Stimulated activated CD8-positive, alpha-beta memory T cell treated with anti-CD3 and anti-CD28 coated beads, Interleukin-4, amount 100 ng/mL, for 4 hours (primary cell): ENCODE measurements around the gene DBR1.

Source experiments
- DNase-seq, 2 donors: peaks; one replicate each; pipeline ENCODE4 v3.0.0-alpha.2; 2020; ENCODE audit warnings: low read depth in 2 of 2, low spot score in 1 of 2

DBR1 gene

DNA sequence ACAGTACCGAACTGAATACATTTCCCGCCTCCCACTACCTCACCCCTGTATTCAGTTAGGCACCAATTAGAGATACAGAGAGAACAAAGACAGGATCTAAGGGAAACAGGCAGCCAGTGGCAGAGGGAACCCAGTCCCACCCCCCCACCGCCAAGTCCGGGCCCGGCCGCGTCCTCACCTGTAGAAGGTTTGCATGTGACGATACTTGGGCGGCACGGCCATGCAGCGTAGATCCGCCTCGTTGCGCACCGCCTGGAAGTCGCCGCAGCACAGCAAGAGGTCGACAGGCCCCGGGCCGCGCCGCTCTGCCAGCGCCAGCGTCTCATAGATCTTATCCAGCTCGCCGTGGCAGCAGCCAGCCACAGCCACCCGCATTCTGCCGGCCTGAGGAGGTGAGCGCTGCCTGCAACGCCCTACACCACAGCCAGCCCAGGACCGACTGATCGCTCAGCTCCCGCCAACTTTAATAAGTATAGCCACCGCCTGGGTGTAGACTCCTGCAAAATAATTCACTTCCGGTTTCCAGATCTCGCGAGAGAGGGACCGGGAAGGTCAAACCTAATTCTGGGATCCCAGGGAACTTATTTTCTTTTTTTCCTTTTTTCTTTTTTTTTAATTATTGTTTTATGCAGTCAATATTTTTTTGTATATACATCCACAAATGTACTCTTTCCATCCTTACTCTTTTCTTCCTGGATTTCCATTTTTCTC lies at the start of gene DBR1:
Gene DBR1, minus strand, starts transcription at position 501 of the 711 bp plus-strand sequence. Its CDS starts 126 bp downstream, at position 375.
- peak; percentile 31 to 43 for DNase-seq

- no peak for DNase-seq
Observed at GRCh38 chr3:138222942-138223287, 48.2 kb upstream of the DBR1 start.

DNA sequence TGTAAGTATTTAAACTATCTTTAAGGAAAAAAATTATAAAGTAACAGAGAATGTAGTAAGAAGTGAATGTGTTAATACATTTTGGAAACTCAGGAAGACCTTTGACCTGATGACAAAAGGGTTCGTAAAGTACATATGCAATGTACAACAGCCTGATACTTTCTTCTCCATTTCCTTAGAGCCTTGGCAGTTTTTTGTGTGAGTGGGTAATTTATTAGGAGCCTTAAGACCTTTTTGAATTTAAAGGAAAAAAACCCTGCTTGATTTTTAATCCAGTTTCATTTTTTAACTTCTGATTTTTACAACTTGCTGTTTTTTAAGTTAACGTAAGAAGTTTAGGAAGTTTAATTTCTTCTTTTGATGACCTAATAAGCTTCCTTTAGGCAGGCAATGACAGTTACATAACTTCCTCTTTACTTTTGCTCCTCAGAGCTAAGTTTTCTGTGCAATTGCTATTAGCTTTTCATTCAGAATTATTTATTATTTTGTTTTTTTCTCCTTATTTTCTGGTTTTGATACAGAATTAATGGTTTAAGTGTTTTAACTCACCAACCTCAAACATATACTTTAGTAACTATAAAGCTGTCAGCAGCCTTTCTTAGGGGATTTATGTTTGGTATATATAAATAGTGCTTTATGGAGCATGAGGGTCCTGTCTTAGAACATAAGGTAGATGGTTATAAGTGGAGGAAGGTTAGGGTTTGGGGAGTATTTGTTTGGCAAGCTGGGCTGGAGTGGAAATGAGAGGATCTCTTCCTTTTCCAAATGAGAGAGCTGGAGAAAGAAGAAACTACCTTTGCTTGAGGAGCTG lies 47.6 kb upstream of the DBR1 start:
- no peak for DNase-seq

- DNase-seq = no peak
Observed at GRCh38 chr3:138220788-138221187, 46.1 kb upstream of the DBR1 start.

DNA sequence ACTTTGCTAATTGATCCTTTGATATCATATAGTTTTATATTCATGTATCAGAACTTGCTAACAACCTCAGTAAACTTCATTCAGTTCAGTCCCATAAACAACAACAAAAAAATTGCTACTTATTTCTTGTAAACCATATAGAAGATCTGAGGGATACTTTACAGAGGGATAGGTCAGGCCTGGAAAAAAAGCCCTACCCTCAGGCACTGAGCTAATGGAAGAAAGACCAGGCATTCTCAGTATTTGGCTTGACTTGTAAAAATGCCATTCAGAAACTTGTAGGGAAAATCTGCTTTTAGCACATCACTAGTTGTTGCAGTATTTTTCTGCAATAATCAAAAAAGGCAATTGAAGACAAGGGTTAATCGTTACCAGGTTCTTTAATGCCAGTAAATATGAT lies 45.5 kb upstream of the DBR1 start:
- no peak for DNase-seq

GRCh38 chr3:138219255-138219654 lies 44.5 kb upstream of the DBR1 start:
- DNase-seq = no peak

GRCh38 chr3:138213398-138214085 lies 38.8 kb upstream of the DBR1 start:
- DNase-seq = no peak

- DNase-seq = no peak
Observed at GRCh38 chr3:138210528-138210927, 35.8 kb upstream of the DBR1 start.

DNA sequence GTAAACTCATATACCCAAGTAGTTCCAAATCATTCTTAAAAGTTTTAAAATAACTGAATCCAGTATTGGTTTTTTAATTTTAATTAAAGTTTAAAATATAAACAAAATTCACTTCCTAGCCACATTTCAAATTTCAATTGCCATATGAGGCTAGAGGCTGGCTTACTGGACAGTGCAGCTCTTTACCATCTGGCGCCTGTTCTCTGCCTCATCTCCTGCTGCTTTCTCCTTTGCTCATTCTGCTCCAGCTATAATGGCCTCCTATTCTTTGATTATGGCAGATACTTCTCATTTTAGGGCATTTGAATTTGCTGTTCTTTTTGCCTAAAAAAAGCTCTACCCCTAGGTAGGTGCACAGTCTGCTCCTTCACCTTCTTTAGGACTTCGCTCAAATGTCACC lies 31.5 kb upstream of the DBR1 start:
- DNase-seq = no peak

DNA sequence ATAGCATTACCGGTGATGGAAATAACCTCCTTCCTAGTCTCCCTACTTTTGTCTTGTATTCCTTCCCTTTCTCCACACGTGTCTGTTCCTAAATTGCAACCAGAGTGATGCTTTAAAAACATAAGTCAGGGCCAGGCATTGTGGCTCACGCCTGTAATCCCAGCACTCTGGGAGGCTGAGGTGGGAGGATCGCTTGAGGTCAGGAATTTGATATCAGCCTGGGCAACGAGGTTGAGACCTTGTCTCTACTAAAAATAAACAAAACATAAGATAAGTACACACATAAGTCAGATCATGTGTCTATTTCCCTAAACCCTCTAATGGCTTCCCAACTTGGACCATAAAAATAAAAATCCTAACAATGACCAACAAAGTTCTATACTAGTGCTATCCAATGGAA lies 30.8 kb upstream of the DBR1 start:
- no peak for DNase-seq

DNA sequence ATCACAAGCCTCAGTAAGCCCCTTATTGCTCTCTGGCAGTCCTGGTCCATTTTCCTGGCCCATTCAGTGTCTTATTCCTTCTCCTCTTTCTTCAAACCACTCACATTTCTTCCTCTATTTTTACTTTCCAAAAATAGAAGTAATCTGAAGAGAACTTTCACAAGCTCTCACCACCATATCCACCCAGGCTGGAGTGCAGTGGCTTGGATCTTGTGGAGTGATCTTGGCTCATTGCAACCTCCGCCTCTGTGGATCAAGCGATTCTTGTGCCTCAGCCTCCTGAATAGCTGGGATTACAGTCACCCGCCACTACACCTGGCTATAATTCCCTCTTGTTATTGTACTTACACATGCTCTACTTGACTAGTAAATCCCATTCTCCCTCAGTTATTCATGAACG lies 29.2 kb upstream of the DBR1 start:
- DNase-seq = no peak

GRCh38 chr3:138202945-138203701 lies 28.4 kb upstream of the DBR1 start:
- no peak for DNase-seq

DNA sequence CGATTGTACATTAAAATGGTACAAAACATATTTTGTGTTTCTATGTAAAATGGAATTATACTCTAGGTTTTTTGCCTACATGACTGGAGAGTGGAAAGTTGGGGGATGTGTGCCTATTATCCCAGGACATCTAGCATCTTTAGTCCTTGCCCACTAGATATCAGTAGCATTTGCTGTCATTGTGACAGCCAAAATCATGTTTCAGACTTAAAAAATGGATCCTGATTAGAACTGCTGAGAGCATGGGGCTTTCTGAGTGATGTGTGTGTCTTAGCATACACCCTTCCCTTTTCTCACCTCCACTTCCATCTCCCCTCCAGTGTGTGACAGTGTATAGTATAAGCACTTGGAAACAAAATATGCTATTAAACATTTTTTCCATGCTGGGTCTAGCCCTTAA lies 25.7 kb upstream of the DBR1 start:
- DNase-seq = no peak

- DNase-seq = no peak
Observed at GRCh38 chr3:138199851-138200250, 25.1 kb upstream of the DBR1 start.

- DNase-seq = no peak
Observed at GRCh38 chr3:138197524-138197923, 22.8 kb upstream of the DBR1 start.

- no peak for DNase-seq
Observed at GRCh38 chr3:138197058-138197457, 22.3 kb upstream of the DBR1 start.

- no peak for DNase-seq
Observed at GRCh38 chr3:138196023-138196422, 21.3 kb upstream of the DBR1 start.

GRCh38 chr3:138195481-138195880 lies 20.8 kb upstream of the DBR1 start:
- DNase-seq = no peak

- no peak for DNase-seq
Observed at GRCh38 chr3:138188013-138188730, 13.5 kb upstream of the DBR1 start.

DNA sequence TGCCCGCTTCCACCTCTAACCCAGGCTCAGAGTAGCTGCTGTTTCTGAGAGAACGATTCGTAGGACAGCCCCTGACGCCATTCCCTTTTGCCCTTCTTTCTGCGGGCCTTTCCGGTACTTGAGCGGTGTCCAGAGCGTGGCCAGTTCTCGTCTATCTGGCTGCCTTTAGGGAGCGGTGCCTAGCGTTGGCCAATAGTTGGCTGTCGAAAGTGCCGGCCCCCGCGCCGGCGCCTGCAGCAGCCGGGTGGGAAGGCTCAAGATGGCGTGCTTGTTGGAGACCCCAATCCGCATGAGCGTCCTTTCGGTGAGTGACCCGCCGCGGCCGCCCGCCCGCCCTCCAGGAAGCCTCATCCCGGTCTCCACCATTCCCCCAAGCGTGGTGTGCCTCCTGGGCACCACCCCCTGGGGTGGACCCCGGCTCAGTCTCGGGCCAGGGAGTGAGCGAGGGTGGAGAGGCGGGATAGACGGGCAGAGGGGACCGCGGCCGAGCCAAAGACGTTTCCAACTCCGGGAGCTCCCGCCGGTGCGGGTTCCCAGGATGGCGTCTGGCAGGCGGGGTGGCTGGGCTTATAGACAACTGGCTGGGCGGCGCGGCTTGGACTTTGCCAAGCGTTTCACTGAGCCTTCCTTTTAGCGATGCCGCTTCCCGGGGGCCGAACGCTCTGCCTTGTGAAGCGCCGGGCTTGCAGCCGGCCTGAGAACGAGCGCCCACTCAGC lies 12.7 kb upstream of the DBR1 start, which contains the start of gene ARMC8:
Gene ARMC8, plus strand, starts transcription at position 6 of the 717 bp plus-strand sequence. Its CDS starts 254 bp downstream, at position 260.
- peak in 1 of 2 donors; percentile 19 for DNase-seq
